Fibroblast of lung (primary cell): ENCODE data around the gene COL7A1. TPM values are rescaled to one million over a fixed set of nuclear protein-coding genes. Genes with fewer than 3 reads are reported as not detected.
A peak's percentile ranks its signal among the peaks of the same experiment; 100 is the strongest.

Experiments used
- DNase-seq, 2 donors: peaks; one replicate each; pipeline versions ENCODE4 v3.0.0 to v3.0.0-alpha.2; 2010; ENCODE audit warnings: low read depth in 2 of 2
- H2AFZ ChIP-seq: 2 replicates; pipeline ENCODE4 v1.5.1; 2012; ENCODE audit warnings: low read length, control low read depth, inconsistent platforms
- H3K27ac ChIP-seq: 2 replicates; pipeline ENCODE4 v1.5.1; 2011; ENCODE audit warnings: low read length, control low read depth; ENCODE audit not compliant: insufficient read depth
- H3K27me3 ChIP-seq: 2 replicates; pipeline ENCODE4 v1.5.1; 2011; ENCODE audit warnings: mild to moderate bottlenecking, low read length; ENCODE audit not compliant: control insufficient read depth, insufficient read depth
- H3K36me3 ChIP-seq: 2 replicates; pipeline ENCODE4 v1.5.1; 2011; ENCODE audit warnings: low read length; ENCODE audit not compliant: control insufficient read depth, insufficient read depth
- H3K4me1 ChIP-seq: 2 replicates; pipeline ENCODE4 v1.5.1; 2011; ENCODE audit warnings: low read length; ENCODE audit not compliant: control insufficient read depth, insufficient read depth; ENCODE audit errors: extremely low read depth
- H3K4me2 ChIP-seq: 2 replicates; pipeline ENCODE4 v1.5.1; 2011; ENCODE audit warnings: low read length, control low read depth; ENCODE audit not compliant: insufficient read depth; ENCODE audit errors: extremely low read depth
- H3K4me3 ChIP-seq, 4 experiments: fragments of 200-600 bp in 1 of 4; sonication (generic) in 1 of 4; replicated peaks in 1 of 4; 2 replicates each; pipeline ENCODE4 v1.5.1; 2011 to 2016; ENCODE audit warnings: low read length in 4 of 4, low read depth in 3 of 4, mild to moderate bottlenecking in 3 of 4, control low read depth in 2 of 4, inconsistent platforms in 1 of 4, mixed read lengths in 1 of 4; ENCODE audit not compliant: insufficient read depth in 1 of 4; ENCODE audit errors: control extremely low read depth in 1 of 4
- H3K79me2 ChIP-seq: 2 replicates; pipeline ENCODE4 v1.5.1; 2012; ENCODE audit warnings: mild to moderate bottlenecking, low read length, inconsistent platforms; ENCODE audit not compliant: control insufficient read depth, insufficient read depth
- H3K9ac ChIP-seq: 2 replicates; pipeline ENCODE4 v1.5.1; 2011; ENCODE audit warnings: mild to moderate bottlenecking, low read length, control low read depth; ENCODE audit not compliant: insufficient read depth
- H3K9me3 ChIP-seq: 2 replicates; pipeline ENCODE4 v1.5.1; 2012; ENCODE audit warnings: low read depth, low read length; ENCODE audit not compliant: control insufficient read depth, insufficient read depth
- H4K20me1 ChIP-seq: 2 replicates; pipeline ENCODE4 v1.5.1; 2011; ENCODE audit warnings: low read length; ENCODE audit not compliant: control insufficient read depth, insufficient read depth; ENCODE audit errors: extremely low read depth
- EZH2 ChIP-seq: IDR thresholded peaks from 2 replicates; pipeline ENCODE4 v1.5.1; 2012; ENCODE audit warnings: low read length, control low read depth, mild to moderate bottlenecking; ENCODE audit errors: missing control alignments
- polyA minus RNA-seq: library from RNA; depleted of rRNA, polyadenylated mRNA; stranded (reverse); fragments of >200 nt; gene quantifications from 2 replicates; pipeline ENCODE4 v1.2.3, GENCODE V29; 2011; ENCODE audit warnings: low replicate concordance
- polyA plus RNA-seq, 2 donors: library from polyadenylated mRNA; depleted of rRNA in 1 of 2; stranded (reverse) in 1 of 2; unstranded in 1 of 2; fragments of >200 nt; gene quantifications; 2 replicates each; pipeline ENCODE4 v1.2.1, GENCODE V29; 2011 to 2012; ENCODE audit warnings: missing spikeins in 1 of 2
- total RNA-seq: library from RNA; depleted of rRNA; stranded (reverse); fragments of >200 nt; gene quantifications from 2 replicates; pipeline ENCODE4 v1.2.1, GENCODE V29; 2014
- TF ChIP-seq, protein P1 (sequence below), 2 donors: IDR thresholded peaks in 1 of 2; conservative IDR thresholded peaks in 1 of 2; 1 replicate in 1 of 2; 2 replicates in 1 of 2; pipeline ENCODE4 v1.5.1; 2011 to 2012; ENCODE audit warnings: low read length in 2 of 2, control low read depth in 1 of 2, inconsistent platforms in 1 of 2, low read depth in 1 of 2, mild to moderate bottlenecking in 1 of 2

The COL7A1 gene
- total RNA-seq (15.9 and 36.7 TPM in 2 replicates), polyA plus RNA-seq (3.4 and 3.6 TPM in 2 replicates), polyA minus RNA-seq (23.6 and 24.3 TPM in 2 replicates)
- 14.5 and 16.0 TPM in 2 replicates for polyA plus RNA-seq (2012)

DNA sequence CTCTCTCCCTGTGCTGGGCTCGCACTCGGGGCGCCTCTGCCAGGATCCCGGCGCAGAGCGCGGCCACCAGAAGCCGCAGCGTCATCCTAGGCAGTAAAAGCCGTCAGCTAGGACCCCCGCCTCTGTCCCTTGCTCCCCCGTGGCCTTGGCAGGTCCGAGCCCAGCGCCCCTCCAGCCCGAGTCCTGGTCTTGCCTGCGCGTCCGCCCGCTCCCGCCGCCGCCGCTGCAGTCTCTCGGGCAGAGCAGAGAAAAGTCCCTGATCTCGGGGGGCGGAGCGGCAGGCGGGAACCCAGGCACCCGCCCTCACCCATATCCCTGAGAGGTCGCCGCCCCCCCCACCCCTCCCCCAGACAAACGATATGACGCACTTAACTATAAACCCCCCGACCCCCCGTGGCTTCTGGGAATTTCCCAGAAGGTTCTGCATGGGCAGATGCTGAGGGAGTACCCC, at the start of gene COL7A1:
Gene COL7A1 (minus strand): TSS at position 255 of the 451 bp plus-strand sequence. CDS start 170 bp downstream, at position 85.
- TF ChIP-seq, protein P1, sequence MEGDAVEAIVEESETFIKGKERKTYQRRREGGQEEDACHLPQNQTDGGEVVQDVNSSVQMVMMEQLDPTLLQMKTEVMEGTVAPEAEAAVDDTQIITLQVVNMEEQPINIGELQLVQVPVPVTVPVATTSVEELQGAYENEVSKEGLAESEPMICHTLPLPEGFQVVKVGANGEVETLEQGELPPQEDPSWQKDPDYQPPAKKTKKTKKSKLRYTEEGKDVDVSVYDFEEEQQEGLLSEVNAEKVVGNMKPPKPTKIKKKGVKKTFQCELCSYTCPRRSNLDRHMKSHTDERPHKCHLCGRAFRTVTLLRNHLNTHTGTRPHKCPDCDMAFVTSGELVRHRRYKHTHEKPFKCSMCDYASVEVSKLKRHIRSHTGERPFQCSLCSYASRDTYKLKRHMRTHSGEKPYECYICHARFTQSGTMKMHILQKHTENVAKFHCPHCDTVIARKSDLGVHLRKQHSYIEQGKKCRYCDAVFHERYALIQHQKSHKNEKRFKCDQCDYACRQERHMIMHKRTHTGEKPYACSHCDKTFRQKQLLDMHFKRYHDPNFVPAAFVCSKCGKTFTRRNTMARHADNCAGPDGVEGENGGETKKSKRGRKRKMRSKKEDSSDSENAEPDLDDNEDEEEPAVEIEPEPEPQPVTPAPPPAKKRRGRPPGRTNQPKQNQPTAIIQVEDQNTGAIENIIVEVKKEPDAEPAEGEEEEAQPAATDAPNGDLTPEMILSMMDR (conservative IDR thresholded peaks at IDR 0.05 in 1 of 2, IDR thresholded peaks at IDR 0.05 in 1 of 2; ENCODE audit: low read depth in 1 of 2, low read length in 2 of 2): no peak
- no peak for TF ChIP-seq EZH2
- H3K4me2 ChIP-seq: peak within 1 kb of the TSS; percentile 92
- peak within 1 kb of the TSS; percentile 34 for H2AFZ ChIP-seq
- peaks cover 47% of the 10 kb centered on the region for H3K4me1 ChIP-seq
- H3K9me3 ChIP-seq: no peaks in the 10 kb centered on the region
- peak within 1 kb of the TSS; percentile 48 to 62 (median 49) for H3K4me3 ChIP-seq
- H4K20me1 ChIP-seq: no peaks in the 10 kb centered on the region
- H3K9ac ChIP-seq: peak within 1 kb of the TSS; percentile 68
- H3K36me3 ChIP-seq: peaks cover 13% of the 10 kb centered on the region
- DNase-seq: no peak
- H3K79me2 ChIP-seq: no peaks in the 10 kb centered on the region
- H3K27ac ChIP-seq: peak within 1 kb of the TSS; percentile 74
- no peaks in the 10 kb centered on the region for H3K27me3 ChIP-seq

- Histone ChIP-seq H3K36me3 (no peaks in the 10 kb centered on the region), H3K27ac (no peak overlapping the region), H3K4me1 (no peaks in the 10 kb centered on the region), H3K9ac (no peak overlapping the region), H4K20me1 (no peaks in the 10 kb centered on the region), H3K9me3 (no peaks in the 10 kb centered on the region), H3K79me2 (no peaks in the 10 kb centered on the region), H2AFZ (no peak overlapping the region), H3K4me2 (no peak overlapping the region), H3K4me3 (no peak overlapping the region), H3K27me3 (no peaks in the 10 kb centered on the region)
- no peak for TF ChIP-seq EZH2
- TF ChIP-seq, protein P1 (conservative IDR thresholded peaks at IDR 0.05 in 1 of 2, IDR thresholded peaks at IDR 0.05 in 1 of 2; ENCODE audit: low read depth in 1 of 2, low read length in 2 of 2): no peak
- no peak for DNase-seq
These were observed 47.5 kb upstream of the COL7A1 start for GRCh38 chr3:48642605-48643004.

- H3K27me3 ChIP-seq: no peaks in the 10 kb centered on the region
- no peaks in the 10 kb centered on the region for H3K36me3 ChIP-seq
- no peaks in the 10 kb centered on the region for H3K79me2 ChIP-seq
- H3K27ac ChIP-seq: no peak overlapping the region
- no peaks in the 10 kb centered on the region for H3K4me1 ChIP-seq
- H2AFZ ChIP-seq: no peak overlapping the region
- H4K20me1 ChIP-seq: no peaks in the 10 kb centered on the region
- no peak for DNase-seq
- TF ChIP-seq EZH2: no peak
- TF ChIP-seq, protein P1 (conservative IDR thresholded peaks at IDR 0.05 in 1 of 2, IDR thresholded peaks at IDR 0.05 in 1 of 2; ENCODE audit: low read depth in 1 of 2, low read length in 2 of 2): no peak
- no peak overlapping the region for H3K4me2 ChIP-seq
- H3K9me3 ChIP-seq: no peaks in the 10 kb centered on the region
- H3K9ac ChIP-seq: no peak overlapping the region
- no peak overlapping the region for H3K4me3 ChIP-seq
These were observed 46.3 kb upstream of the COL7A1 start for GRCh38 chr3:48641396-48641795.
